GM13977 (cell line): Measurements from ENCODE around the gene ACER3.

Experiments
- DNase-seq: peaks from one replicate; pipeline ENCODE4 v3.0.0; 2012; ENCODE audit warnings: low spot score
- in situ Hi-C: fragments of 300-500 bp; cut with MboI; formaldehyde crosslinking; loops from one replicate; pipeline ENCODE4 v1.12.0; 2022; ENCODE audit warnings: low sequenced_read_pairs, low pct_unique_long_range_greater_than_20kb, mixed read lengths, inconsistent platforms; ENCODE audit not compliant: unreplicated experiment
- TF ChIP-seq, protein P1 (sequence below): IDR thresholded peaks from 2 replicates; pipeline ENCODE4 v1.5.1; 2012; ENCODE audit warnings: mild to moderate bottlenecking, control low read depth; ENCODE audit not compliant: insufficient read depth; ENCODE audit errors: extremely low read depth, missing control alignments

ACER3 gene

DNA sequence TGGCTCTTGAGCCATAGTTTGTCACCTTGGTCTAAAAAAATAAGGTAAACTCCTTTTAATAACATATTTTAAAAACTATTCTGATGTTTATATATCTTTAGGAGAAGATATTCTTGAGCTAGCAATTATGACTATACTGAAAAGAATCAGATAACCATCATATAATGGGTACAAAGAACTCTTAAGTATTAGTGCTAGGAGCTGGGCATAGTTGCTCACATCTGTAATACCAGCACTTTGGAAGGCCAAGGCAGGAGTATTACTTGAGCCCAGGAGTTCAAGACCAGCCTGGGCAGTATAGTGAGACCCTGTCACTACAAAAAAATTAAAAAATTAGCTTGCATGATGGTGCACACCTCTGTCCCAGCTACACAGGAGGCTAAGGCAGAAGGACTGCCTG lies 119.5 kb downstream of the ACER3 start:
- in situ Hi-C loops: no loop called here
- TF ChIP-seq, protein P1, sequence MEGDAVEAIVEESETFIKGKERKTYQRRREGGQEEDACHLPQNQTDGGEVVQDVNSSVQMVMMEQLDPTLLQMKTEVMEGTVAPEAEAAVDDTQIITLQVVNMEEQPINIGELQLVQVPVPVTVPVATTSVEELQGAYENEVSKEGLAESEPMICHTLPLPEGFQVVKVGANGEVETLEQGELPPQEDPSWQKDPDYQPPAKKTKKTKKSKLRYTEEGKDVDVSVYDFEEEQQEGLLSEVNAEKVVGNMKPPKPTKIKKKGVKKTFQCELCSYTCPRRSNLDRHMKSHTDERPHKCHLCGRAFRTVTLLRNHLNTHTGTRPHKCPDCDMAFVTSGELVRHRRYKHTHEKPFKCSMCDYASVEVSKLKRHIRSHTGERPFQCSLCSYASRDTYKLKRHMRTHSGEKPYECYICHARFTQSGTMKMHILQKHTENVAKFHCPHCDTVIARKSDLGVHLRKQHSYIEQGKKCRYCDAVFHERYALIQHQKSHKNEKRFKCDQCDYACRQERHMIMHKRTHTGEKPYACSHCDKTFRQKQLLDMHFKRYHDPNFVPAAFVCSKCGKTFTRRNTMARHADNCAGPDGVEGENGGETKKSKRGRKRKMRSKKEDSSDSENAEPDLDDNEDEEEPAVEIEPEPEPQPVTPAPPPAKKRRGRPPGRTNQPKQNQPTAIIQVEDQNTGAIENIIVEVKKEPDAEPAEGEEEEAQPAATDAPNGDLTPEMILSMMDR: no peak
- DNase-seq: no peak

DNA sequence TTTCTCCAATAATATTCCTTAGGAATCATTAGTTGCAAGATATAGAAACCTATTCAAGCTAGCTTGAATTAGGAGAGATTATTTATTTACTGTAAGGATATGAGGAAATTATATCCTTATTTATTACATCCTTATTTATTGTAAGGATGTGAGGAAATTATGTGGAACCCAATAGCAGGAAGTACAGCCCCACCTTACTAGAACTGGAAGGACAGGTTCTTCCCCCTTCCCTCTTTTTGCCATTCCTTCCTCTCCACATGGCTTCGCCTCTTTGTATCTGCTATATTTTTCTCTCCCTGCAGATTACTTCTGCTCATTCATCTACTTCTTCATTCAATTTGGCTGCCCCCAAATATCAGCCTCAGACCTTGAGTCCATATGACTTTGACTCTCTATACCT lies 124.0 kb downstream of the ACER3 start:
- in situ Hi-C loops: no loop called here
- DNase-seq: no peak
- TF ChIP-seq, protein P1: no peak

DNA sequence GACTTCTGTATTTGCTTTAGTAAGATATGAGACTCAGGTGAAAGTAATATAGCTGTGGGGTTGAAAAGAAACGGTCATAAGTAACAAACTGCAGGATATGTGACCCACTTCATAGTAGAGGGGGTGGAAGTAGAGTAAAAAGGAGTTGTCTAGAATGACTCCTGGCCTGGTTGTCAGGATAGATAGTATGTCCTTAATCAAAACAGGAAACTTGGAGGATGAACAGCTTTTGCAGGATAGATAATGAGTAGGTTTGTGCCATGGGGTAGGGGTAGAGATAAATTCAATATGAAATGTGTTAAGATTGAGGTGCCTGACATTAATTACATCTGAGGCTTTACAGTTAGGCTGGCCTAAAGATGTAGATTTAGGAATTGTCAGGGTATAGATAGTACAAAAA lies 126.5 kb downstream of the ACER3 start:
- TF ChIP-seq, protein P1: no peak
- in situ Hi-C loops: no loop called here
- DNase-seq: no peak

DNA sequence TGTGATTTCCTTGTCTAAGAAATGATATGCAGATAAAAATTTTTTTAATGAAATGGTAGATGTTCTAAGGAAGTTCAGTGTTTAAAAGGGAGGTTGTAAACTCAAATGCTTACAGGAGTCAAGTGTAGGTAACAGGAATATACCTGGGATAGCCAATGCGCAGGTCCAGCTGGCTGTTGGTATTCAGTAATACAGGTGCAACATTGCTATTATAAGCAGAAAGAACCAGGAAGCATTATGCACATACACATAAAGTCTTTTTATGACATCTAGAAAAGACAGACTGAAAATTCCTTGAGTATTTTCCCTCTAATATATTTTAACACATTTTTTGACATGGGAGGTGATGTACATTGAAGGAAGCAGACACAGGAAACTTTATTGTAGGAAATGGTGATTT lies 129.9 kb downstream of the ACER3 start:
- DNase-seq: no peak
- in situ Hi-C loops: no loop called here
- TF ChIP-seq, protein P1: no peak

DNA sequence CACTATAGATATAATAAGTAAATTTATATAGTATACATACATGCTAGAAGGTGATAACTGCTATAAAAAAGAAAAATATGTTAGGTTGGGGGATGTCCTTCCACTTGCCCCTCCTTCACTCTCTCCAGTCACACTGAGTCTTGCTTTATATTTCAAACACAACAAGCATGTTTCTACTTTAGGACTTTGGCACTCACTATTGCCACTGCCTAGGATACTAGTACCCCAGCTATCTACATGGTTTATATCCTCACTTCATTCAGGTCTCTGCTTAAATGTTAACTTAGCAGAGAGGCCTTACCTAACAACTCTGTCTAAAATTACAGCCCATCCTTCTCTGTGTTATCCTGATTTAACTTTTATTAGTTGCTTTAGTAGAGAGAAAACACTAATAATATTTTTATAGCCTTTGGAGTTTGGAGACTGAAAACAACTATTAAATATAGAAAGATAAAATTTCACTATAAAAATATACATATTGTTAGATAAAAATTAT lies 134.4 kb downstream of the ACER3 start:
- no peak for DNase-seq
- in situ Hi-C loops: no loop called here
- TF ChIP-seq, protein P1: no peak

DNA sequence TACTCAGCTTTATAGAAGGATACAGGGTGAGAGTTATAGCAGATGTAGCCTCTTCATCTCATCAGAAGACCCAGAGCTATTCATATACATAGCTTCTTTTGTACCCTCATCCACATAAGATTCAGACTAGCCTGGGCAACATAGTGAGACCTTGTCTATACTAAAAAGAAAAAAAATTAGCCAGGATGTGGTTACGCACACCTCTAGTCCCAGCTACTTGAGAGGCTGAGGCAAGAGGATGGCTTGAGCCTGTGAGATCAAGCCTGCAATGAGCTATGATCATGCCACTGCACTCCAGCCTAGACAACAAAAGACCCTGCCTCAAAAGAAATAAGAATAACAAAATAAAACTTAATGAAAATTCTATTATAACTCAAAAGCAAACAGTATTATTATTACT lies 136.8 kb downstream of the ACER3 start:
- TF ChIP-seq, protein P1: no peak
- in situ Hi-C loops: no loop called here
- no peak for DNase-seq

DNA sequence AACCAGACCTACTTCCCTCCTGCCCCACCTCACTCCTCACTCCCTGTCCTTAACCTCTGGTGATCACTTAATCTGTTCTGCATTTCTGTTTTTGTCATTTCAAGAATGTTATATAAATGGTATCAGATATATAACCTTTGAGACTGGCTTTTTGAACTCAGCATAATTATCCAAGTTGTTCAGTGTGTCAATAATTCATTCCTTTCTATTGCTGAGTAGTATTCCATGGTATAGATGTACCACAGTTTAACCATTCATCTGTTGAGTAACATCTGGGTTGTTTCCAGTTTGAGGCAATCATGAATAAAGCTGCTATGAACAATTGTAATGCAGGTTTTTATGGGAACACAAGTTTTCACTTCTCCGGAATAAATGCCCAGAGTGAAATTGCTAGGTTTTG lies 138.9 kb downstream of the ACER3 start:
- TF ChIP-seq, protein P1: no peak
- no peak for DNase-seq
- in situ Hi-C loops: no loop called here
